K562 treated with DMSO at 1 percent for 4 hours (cell line): Measurements from ENCODE around the gene GAGE10. TPM values are rescaled to one million over a fixed set of nuclear protein-coding genes. Genes with fewer than 3 reads are reported as not detected.

Experiments
- total RNA-seq: library from RNA; unstranded; fragments of 300-600 nt; gene quantifications from 2 replicates; pipeline ENCODE4 v1.2.3, GENCODE V29; 2022; ENCODE audit not compliant: insufficient read depth

Gene GAGE10, protein sequence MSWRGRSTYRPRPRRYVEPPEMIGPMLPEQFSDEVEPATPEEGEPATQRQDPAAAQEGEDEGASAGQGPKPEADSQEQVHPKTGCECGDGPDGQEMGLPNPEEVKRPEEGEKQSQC
- total RNA-seq: not detected in 2 replicates

GRCh38 chrX:49303346-49303745 lies at the start of gene GAGE10:
Gene GAGE10 (plus strand): TSS chrX:49303646. CDS start chrX:49304860, 1,214 bp downstream.

DNA sequence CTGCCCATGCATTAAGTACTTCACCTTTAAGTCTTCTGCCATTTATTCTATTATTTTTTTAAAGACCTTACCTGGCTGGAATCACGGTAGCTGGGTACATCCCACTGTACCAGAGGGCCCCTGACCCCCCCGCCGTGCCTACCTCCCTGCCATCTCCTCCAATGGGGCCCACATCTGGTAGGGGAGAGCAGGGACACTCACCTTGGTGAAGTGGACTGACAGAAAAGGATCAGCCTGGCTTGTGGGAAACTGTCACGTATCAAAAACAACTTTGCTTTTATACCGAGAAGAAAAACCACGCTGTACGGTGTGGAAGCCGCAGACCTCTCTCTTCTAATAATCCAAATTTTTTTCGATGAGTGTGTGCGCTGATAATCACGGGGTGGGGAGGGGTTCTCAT lies 39.0 kb upstream of the GAGE10 start, which contains the start of gene FOXP3:
Gene FOXP3 (minus strand): TSS at position 251 of the 400 bp plus-strand sequence. CDS start 6,205 bp downstream, outside the sequence.

GRCh38 chrX:49269767-49270248 lies 33.6 kb upstream of the GAGE10 start, which contains the start of gene PPP1R3F:
Gene PPP1R3F (plus strand): TSS chrX:49269793. CDS start chrX:49269870, 77 bp downstream.

DNA sequence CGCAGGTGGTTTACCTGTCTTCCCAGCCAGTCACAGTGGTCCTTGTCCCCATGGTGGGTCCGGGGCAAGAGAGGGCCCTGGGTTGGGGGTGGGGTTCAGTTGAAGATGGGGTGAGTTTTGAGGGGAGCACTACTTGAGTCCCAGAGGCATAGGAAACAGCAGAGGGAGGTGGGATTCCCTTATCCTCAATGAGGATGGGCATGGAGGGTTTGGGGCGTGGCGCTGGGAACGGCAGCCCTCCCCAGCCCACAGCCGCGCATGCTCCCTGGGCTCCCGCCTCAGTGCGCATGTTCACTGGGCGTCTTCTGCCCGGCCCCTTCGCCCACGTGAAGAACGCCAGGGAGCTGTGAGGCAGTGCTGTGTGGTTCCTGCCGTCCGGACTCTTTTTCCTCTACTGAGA lies 18.3 kb downstream of the GAGE10 start, which contains the start of gene GAGE12J:
Gene GAGE12J (plus strand): TSS at position 301 of the 400 bp plus-strand sequence. CDS start 1,157 bp downstream, outside the sequence.

DNA sequence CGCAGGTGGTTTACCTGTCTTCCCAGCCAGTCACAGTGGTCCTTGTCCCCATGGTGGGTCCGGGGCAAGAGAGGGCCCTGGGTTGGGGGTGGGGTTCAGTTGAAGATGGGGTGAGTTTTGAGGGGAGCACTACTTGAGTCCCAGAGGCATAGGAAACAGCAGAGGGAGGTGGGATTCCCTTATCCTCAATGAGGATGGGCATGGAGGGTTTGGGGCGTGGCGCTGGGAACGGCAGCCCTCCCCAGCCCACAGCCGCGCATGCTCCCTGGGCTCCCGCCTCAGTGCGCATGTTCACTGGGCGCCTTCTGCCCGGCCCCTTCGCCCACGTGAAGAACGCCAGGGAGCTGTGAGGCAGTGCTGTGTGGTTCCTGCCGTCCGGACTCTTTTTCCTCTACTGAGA lies 27.8 kb downstream of the GAGE10 start, which contains the start of gene GAGE13:
Gene GAGE13 (plus strand): TSS at position 301 of the 400 bp plus-strand sequence. CDS start 1,156 bp downstream, outside the sequence.

Other genes starting within 250 kb of the GAGE10 start
- 3.2 and 4.6 TPM in 2 replicates for gene CCDC120, start 244.6 kb upstream of the GAGE10 start, total RNA-seq
- gene PRAF2, start 229.6 kb upstream of the GAGE10 start, total RNA-seq: 2.9 and 7.4 TPM in 2 replicates
- 130 and 139 TPM in 2 replicates for gene WDR45, start 223.8 kb upstream of the GAGE10 start, total RNA-seq
- gene GPKOW, start 179.9 kb upstream of the GAGE10 start, total RNA-seq: 30.7 and 38.3 TPM in 2 replicates
- gene MAGIX, start 140.9 kb upstream of the GAGE10 start, total RNA-seq: 4.6 and 7.0 TPM in 2 replicates
- 260 and 274 TPM in 2 replicates for gene PLP2, start 131.7 kb upstream of the GAGE10 start, total RNA-seq
- gene PRICKLE3, start 117.3 kb upstream of the GAGE10 start, total RNA-seq: 18.2 and 23.2 TPM in 2 replicates
- 0.83 and 2.3 TPM in 2 replicates for gene SYP, start 103.5 kb upstream of the GAGE10 start, total RNA-seq
- 0.33 TPM in 1 of 2 replicates, not detected in the other for gene CACNA1F, start 70.3 kb upstream of the GAGE10 start, total RNA-seq
- 19.9 and 24.8 TPM in 2 replicates for gene CCDC22, start 68.2 kb upstream of the GAGE10 start, total RNA-seq
- gene FOXP3, start 38.9 kb upstream of the GAGE10 start, total RNA-seq: not detected in 2 replicates
- 3.4 and 4.3 TPM in 2 replicates for gene PPP1R3F, start 33.9 kb upstream of the GAGE10 start, total RNA-seq
- gene GAGE12J, start 18.4 kb downstream of the GAGE10 start, total RNA-seq: not detected in 2 replicates
- gene GAGE13, start 27.9 kb downstream of the GAGE10 start, total RNA-seq: 4.6 and 7.1 TPM in 2 replicates
- gene GAGE12C, start 228.5 kb downstream of the GAGE10 start, total RNA-seq: not detected in 2 replicates
- not detected in 2 replicates for gene GAGE12D, start 238.1 kb downstream of the GAGE10 start, total RNA-seq
- gene GAGE12E, start 247.6 kb downstream of the GAGE10 start, total RNA-seq: not detected in 2 replicates